NCI-H2171 treated with DMSO at 0.1 percent for 48 hours (cell line): ENCODE results near the gene JMJD1C.
"Not testable (repeated sequence)": the region's sequence is repeated elsewhere in the genome, so short reads cannot be mapped to it uniquely, and the experiment has no call there.

Source experiments
- DNase-seq: peaks from one replicate; lab custom pipeline; 2025; lab: John Stamatoyannopoulos, UW

Gene JMJD1C

DNA sequence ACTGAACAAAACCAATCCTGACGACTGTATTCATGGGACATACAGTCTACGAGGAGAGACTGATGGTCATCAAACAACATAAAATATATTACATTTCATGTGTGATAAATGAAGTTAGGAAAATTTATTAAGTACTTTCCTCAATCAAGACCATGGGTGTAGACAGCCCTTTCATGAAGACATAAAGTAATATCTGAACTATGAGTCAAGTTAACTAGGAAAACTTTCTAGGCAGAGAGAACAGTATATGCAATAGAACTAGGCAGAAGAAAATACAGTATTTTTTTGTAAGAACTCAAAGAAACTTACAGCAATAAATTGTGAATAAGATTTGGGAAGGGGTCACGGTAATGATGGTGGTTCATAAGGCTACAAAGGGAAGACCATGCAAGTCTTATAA lies 112.8 kb downstream of the JMJD1C start:
- DNase-seq: no peak

DNA sequence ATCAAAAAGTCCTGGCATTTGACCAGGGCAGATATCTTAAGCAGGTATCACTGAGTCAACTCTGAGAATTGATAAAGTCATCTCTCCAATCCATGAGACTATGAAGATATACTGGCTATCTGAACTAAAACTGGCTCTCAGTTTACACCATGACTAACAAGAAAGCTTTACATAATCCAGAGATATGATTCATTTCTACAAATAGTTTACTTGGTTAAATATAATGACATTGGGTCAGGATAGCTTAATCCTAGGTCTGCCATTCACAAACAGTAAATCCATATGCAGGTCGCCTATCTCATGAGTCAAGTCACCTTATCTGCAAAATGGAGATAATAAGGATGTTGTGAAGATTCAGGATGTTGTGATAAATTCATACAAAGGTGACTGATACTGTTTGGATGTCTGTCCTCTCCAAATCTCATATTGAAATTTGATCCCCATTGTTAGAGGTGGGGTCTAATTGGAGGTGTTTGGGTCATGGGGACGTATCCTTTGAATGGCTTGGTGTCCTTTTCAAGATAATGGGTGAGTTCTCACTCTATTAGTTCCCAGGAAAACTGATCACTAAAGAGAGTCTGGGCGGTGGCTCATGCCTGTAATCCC lies 117.4 kb downstream of the JMJD1C start:
- no peak for DNase-seq

DNA sequence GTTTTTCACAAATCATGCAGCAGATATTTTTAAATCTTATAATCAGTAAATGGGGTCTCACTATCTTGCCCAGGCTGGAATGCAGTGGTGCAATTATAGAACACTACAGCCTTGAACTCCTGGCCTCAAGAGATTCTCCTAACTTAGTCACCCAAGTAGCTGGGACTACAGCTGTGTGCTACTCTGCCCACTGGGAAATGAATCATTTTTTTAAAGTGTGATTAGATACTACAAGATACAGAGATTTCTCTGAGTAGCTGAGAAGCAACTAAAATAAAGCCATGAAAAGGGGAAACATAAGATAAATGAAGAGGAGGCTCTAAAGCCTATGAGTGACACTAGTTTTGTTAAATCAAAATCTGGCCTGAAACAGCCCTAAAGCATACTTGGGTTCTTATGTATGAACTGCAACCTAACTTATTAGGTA lies 119.7 kb downstream of the JMJD1C start:
- no peak for DNase-seq

DNA sequence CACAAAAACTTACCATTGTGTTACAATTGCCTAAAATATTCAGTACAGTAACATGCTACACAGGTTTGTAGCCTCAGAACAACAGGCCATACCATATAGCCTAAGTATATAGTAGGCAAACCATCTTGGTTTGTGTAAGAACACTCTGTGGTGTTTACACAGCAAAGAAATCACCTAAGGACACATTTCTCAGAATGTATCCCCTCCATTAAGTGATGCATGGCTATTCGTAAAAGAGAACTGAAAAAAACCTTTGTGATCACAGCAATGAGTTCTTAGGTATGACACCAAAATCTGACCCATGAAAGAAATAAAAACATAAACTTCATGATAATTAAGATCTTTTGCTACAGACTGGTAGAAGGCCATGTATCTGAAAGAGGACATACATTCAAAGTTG lies 121.5 kb downstream of the JMJD1C start:
- no peak for DNase-seq

DNA sequence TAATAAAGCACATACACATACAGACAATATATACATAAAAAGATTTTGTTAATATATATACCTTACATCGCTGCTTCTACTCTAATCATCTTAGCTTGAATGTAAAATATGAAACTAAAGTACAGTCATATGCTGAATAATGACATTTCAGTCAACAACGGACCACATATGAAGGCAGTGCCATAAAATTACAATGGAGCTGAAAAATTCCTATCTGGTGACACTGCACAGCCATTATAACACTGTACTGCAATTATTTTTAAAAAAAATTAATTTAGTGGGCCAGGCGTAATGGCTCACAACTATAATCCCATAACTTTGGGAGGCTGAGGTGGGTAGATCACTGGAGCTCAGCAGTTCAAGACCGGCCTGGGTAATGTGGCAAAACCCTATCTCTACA lies 122.3 kb downstream of the JMJD1C start:
- DNase-seq: no peak

DNA sequence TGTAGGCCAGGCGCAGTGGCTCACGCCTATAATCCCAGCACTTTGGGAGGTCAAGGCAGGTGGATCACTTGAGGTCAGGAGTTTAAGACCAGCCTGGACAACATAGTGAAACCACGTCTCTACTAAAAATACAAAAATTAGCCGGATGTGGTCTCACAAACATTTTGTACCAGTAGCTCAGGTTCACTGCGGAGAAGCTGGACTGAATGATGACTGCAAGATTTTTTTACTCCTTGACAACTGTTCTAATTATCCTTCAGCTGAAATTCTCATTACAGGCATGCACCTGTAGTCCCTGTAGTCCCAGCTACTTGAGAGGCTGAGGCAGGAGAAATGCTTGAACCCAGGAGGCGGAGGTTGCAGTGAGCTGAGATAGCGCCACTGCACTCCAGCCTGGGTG lies 126.1 kb downstream of the JMJD1C start:
- not testable (repeated sequence) for DNase-seq

DNA sequence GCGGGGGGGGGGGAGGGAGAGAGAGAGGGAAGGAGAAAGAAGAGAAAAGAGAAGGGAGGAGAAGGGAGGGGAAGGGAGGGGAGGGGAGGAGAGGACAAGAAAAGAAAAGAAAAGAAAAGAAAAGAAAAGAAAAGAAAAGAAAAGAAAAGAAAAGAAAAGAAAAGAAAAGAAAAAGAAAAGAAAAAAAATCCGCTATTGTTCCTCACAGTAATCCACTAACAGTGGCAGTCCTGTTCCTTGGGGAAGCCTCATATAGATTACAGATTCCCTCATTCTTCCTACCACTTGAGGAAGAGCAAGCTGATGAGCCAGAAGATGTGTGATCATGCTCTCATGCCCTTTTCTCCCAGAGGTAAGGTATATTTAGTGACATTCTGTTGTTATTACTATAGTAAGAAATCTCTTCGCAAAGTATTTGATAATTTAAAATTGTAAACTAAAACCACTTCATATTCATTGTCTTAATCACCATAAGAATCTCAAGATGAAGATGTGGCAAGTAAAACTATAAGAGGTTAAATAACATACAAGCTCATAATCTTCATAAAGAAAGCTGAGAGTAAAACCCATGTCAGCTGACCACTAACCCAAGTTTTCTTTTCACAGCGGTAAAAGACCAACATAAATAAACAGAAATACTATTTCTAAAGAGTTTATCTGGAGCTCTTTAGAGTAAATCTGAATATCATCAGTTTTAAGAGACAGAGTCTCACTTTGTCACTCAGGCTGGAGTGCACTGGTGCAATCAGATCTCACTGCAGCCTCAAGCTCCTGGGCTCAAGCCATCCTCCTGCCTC lies 128.1 kb downstream of the JMJD1C start:
- no peak for DNase-seq

DNA sequence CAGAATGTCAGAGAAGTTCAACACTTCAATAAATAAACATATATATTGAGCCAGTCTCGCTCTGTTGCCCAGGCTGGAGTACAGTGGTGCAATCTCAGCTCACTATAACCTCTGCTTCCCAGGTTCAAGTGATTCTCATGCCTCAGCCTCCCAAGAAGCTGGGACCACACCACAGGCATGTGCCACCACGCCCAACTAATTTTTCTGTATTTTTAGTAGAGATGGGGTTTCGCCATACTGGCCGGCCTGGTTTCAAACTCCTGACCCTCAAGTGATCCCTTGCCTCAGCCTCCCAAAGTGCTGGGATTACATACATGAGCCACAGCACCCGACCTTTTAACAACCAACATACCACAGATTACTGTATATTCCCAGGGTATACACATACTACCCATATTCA lies 134.2 kb downstream of the JMJD1C start:
- DNase-seq: no peak

DNA sequence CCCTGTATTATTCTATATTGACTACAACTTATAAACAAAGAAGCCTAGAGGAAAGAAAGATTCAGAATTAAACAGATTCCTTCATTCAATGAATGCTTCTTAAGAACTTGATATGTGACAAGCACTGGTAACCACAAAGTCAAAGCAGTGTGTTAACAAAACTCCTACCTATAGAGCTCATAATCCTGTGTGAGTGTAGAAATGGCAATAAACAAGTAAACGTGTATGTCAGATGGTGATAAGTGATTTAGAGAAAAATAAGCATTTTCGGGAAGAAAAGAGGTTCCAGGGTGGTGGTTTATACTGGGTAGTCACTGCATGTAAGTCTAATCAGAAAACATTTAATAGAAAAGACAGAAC lies 141.3 kb downstream of the JMJD1C start:
- DNase-seq: no peak

DNA sequence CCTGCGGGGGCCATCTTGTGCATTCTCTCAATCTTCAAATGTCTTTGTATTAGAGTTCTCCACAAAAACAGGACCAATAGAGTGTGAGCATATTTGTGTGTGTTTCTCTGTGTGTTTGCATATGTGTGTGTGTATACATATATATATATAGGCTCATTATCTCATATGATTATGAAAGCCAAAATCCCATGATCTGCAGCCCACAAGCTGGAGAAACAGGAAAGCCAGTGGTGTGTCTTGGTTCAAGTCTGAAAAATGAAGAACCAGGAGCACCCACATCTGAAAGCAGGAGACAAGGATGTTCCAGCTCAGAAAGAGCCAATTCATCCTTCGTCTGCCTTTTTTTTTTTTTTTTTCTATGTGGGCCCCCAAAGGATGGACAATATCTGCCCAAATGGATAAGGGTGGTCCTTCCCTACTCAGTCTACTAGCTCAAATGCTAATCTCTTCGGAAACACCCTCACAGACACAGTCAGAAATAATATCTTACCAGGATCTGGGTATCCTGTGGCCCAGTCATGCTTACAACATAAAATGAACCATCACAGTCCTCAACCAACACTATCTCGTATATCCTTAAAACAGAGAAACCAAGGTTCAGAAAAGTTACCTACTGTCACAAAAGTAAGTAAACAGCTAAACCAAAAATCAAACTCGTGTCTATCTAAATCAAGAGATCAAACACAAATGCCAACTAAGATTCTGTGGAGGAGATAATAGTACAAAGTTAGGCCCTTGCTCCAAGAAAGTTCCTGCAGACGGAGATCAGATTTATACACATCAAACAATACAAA lies 141.9 kb downstream of the JMJD1C start:
- no peak for DNase-seq

DNA sequence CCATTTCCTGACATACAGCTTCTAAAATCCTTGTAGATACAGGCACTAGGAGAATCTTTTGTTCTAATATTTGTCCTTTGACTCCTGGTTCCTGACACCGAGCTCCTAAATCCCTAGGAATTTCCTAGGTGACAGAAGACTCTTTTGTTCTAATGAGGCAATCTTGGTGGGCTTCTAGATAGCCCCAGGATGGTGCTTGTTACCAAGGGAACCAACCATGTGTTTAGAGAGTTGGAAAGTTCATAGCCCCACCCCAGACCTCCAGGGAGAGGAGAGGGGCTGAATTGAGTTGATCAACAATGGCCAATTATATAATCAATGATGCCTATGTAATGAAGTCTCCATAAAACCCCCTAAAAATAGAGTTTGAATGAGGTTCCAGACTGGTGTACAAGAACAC lies 145.1 kb downstream of the JMJD1C start:
- no peak for DNase-seq

DNA sequence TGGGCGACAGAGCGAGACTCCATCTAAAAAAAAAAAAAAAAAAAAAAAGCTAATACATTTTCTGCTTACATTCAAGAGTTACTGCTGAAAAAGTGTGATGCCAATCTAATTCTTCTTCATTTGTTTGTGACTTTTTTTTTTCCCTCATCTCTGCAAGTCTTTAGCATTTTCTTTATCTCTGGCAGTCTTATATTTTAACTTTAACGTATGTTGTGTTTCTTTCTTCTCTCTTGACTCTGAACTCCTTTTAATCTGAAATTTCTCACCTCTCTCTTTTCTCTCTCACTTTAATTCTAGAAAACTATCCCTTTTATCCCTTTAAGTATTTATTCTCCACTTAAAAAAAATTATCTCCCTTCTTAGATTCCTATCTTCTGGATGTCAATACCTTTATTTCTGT lies 146.5 kb downstream of the JMJD1C start:
- no peak for DNase-seq

DNA sequence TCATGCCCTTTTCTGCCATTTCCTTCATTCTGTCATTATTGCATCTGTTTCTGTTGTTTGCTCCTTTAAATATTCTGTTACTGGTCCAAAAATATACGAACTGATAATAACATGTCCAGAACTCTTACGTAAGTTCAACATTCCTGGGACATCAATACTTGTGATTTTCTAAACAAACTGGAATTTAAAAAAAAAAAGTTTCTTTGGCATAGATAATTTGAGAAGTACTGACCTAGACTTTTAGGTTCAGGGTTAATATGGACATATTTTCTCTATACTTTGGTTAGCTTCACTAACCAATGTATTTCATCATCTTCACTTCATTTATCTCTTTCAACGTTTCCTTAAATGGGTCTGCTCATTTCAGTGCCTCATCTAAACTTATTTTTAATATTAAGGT lies 147.3 kb downstream of the JMJD1C start:
- DNase-seq: no peak

DNA sequence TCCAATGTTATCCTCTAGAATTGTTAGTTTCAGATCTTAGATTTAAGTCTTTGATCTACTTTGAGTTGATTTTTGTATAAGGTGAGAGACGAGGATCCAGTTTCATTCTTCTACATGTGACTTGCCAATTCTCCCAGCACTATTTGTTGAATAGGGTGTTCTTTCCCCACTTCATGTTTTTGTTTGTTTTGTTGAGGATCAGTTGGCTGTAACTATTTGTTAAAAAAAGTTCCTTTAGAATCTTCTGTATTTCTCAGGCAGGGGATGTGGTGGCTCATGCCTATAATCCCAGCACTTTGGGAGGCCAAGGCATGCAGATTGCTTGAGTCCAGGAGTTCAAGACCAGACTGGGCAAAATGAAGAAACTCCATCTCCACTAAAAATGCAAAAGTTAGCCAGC lies 151.8 kb downstream of the JMJD1C start:
- DNase-seq: no peak

DNA sequence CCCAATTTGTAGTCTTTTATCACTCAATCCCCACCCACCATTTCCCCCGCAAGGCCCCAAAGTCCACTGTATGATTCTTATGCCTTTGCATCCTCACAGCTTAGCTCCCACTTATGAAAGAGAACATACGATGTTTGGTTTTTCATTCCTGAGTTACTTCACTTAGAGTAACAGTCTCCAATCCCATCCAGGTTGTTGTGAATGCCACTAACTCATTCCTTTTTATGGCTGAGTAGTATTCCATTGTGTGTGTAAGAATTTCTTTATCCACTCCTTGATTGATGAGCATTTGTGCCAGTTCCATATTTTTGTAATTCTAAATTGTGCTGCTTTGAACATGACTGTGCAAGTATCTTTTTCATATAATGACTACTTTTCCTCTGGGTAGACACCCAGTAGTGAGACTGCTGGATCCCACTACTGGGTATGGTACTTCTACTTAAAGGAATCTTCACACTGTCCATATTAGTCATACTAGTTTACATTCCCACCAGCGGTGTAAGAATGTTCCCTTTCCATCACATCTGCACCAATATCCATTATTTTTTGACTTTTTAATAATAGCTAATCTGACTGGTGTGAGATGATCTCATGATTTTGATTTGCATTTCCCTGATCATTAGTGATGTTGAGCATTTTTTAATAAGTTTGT lies 152.6 kb downstream of the JMJD1C start:
- DNase-seq: no peak

DNA sequence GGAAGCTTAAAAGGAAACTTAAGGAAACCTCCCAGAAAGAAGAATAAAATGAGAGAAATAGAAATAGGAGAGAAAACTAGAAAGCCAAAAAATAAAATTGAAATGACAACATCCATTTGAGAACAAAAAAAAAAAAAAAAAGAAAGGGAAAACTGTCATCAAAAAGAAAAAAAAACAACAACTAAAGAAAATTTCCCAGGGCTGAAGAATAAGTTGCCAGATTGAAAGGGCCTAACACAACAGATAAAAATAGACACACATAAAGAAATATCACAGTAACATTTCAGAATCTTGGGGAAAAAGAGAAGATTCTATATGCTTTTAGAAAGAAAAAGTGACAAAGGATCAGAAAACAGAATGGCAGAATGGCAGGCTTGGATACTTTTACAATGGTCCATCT lies 157.1 kb downstream of the JMJD1C start:
- DNase-seq: no peak

DNA sequence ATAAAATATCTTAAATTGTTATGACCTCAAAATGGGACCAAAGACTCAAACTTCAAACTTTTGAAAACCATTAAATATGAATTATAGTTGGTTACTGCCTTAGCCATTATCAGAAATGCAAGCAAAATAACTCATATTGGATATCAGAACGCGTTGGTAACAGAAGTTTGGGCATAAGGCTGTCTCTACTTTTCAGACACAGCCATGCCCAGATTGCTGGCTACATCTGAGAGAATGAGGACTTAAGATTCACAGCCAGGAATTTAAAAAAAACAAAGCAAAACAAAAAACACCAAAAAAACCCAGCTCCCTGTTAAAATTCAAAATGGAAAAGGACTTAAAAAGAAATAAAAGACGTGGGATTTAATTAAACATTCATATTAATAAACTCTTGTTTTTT lies 161.6 kb downstream of the JMJD1C start:
- no peak for DNase-seq

DNA sequence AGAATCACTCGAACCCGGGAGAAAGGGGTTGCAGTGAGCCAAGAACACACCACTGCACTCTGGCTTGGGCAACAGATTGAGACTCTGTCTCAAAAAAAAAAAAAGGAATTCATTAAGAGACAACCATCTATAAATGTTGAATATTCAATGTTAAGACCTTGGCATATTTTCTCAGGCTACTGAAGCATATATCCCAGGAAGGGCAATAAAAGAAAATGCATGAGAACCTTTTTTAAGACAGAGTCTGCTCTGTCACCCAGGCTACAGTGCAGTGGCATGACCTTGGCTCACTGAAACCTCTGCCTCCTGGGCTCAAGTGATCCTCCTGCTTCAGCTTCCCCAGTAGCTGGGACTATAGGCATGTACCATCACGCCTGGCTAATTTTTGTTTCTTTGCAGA lies 165.0 kb downstream of the JMJD1C start:
- no peak for DNase-seq

DNA sequence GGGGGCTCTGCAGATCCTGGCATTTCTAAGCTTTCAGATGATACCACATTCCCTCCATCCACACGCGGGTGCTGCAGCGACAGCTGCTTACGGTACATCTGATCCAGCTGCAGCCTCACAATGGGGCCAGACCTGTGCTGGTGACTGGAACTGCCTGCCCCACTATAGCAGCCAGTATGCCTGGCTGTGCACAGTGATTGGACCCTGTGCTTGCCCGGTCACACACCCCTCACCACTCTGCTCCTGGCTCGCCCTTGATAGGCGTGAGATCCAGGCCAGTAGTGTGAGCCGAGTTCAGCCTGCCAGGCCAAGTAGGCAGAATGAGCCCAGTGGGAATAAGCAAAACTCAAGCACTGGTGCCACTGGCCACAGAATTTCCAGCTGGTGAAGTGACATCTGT lies 167.8 kb downstream of the JMJD1C start:
- DNase-seq: no peak

DNA sequence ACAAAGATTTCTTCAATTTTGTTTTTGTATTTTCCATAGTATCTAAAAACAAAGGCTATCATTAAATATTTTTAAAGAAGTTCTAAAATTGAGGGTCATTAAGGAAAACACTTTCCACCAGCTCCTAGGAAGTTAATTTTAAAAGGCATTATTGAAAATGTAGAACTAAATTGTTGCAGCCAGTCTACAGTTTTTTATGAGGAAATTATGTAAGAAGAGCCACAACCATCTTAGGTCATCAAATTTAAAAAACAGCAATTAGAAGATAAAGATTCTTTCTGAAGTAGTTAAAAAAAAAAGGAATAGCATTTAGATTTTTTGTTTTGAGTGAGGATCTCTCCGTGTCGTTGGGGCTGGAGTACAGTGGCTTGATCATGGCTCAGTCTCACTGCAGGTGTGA lies 171.0 kb downstream of the JMJD1C start:
- DNase-seq: no peak

DNA sequence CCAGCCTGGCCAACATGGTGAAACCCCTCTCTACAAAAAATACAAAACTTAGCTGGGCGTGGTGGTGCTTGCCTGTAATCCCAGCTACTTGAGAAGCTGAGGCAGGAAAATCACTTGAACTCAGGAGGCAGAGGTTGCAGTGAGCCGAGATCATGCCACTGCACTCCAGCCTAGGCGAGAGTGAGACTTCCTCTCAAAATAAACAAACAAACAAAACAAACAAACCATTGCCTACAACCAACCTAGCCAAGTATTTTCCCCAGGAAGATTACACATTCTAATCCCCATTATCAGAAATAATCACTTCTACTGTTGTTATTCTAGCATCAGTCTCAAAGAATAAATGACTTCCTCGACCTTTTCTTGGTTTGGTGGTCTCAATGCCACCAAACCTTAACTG lies 172.9 kb downstream of the JMJD1C start:
- DNase-seq: not testable (repeated sequence)

DNA sequence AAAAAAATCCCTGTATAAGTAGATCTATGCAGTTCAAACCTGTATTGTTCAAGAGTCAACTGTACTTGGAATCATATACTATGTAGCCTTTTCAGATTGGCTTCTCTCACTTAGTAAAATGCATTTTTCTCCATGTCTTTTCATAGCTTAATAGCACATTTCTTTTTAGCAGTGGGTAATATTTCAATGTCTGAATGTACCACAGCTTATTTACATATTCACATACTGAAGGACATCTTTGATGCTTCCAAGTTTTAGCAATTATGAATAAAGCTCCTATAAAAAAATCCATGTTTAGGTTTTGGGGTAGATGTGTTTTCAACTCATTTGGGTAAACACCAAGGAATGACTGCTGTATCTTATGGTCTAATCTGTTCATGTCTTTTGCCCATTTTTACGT lies 177.6 kb downstream of the JMJD1C start:
- no peak for DNase-seq
